B cell (primary cell): Measurements from ENCODE around the gene HSF4. TPM values are rescaled to one million over a fixed set of nuclear protein-coding genes. Genes with fewer than 3 reads are reported as not detected.

Experiments
- ATAC-seq: fragments of 200-7000 bp; cut with Tn5 transposase; one replicate; pipeline ENCODE4 v1.10.0; 2021; ENCODE audit warnings: low read depth, mild to moderate bottlenecking, moderate number of reproducible peaks, moderate library complexity
- CTCF ChIA-PET: fragments of 350-600 bp; sonication (Branson Sonifier 250); formaldehyde crosslinking; loops from one replicate; lab custom pipeline; 2021; ENCODE audit warnings: antibody characterized with exemption, inconsistent platforms; lab: Charles Lee
- POLR2A ChIA-PET: fragments of 350-600 bp; sonication (Branson Sonifier 250); formaldehyde crosslinking; loops from one replicate; lab custom pipeline; 2021; ENCODE audit warnings: antibody characterized with exemption; lab: Charles Lee
- DNase-seq: peaks from one replicate; pipeline ENCODE4 v3.0.0; 2013
- H2AFZ ChIP-seq: 2 replicates; pipeline ENCODE4 v1.6.1; 2012; ENCODE audit warnings: mild to moderate bottlenecking, low read depth, low read length; ENCODE audit not compliant: insufficient read depth, poor library complexity, severe bottlenecking
- H3K27ac ChIP-seq, 2 donors: 1 replicate in 1 of 2; 2 replicates in 1 of 2; pipeline ENCODE4 v1.5.1; 2012 to 2013; ENCODE audit warnings: low read length in 2 of 2, mild to moderate bottlenecking in 2 of 2, moderate library complexity in 1 of 2
- H3K27me3 ChIP-seq, 4 experiments: fragments of 200-600 bp in 1 of 4; sonication (generic) in 1 of 4; replicated peaks in 1 of 4; 1 replicate in 2 of 4; 2 replicates in 2 of 4; pipeline versions ENCODE4 v1.6.1 to v1.7.0; 2013 to 2016; ENCODE audit warnings: low read length in 3 of 4, mild to moderate bottlenecking in 2 of 4, mixed read lengths in 1 of 4, moderate library complexity in 1 of 4; ENCODE audit not compliant: insufficient read depth in 4 of 4, control insufficient read depth in 3 of 4; ENCODE audit errors: control extremely low read depth in 1 of 4
- H3K36me3 ChIP-seq, 2 experiments: replicated peaks in 1 of 2; 1 replicate in 1 of 2; 2 replicates in 1 of 2; pipeline versions ENCODE4 v1.6.1 to v1.7.1; 2013; ENCODE audit warnings: low read length in 1 of 2; ENCODE audit not compliant: insufficient read depth in 2 of 2, control insufficient read depth in 1 of 2; ENCODE audit errors: control extremely low read depth in 1 of 2, extremely low read depth in 1 of 2
- H3K4me1 ChIP-seq, 2 donors: fragments of 200-600 bp in 1 of 2; sonication (generic) in 1 of 2; 1 replicate in 1 of 2; 2 replicates in 1 of 2; pipeline versions ENCODE4 v1.5.1 to v1.6.1; 2013 to 2017; ENCODE audit warnings: low read length in 2 of 2; ENCODE audit not compliant: control insufficient read depth in 2 of 2, insufficient read depth in 2 of 2
- H3K4me2 ChIP-seq: replicated peaks from 2 replicates; pipeline ENCODE3; 2012; ENCODE audit warnings: mild to moderate bottlenecking, low read depth, low read length; ENCODE audit not compliant: poor library complexity, severe bottlenecking
- H3K4me3 ChIP-seq, 5 experiments: fragments of 200-600 bp in 1 of 5; sonication (generic) in 1 of 5; 1 replicate in 3 of 5; 2 replicates in 2 of 5; pipeline versions ENCODE4 v1.5.1 to v1.7.0; 2011 to 2016; ENCODE audit warnings: low read length in 4 of 5, mild to moderate bottlenecking in 4 of 5, low read depth in 2 of 5, control low read depth in 1 of 5, moderate library complexity in 1 of 5; ENCODE audit not compliant: insufficient read depth in 1 of 5; ENCODE audit errors: control extremely low read depth in 1 of 5, extremely low read depth in 1 of 5
- H3K79me2 ChIP-seq: fragments of 200-600 bp; sonication (generic); one replicate; pipeline ENCODE4 v1.6.0; 2016; ENCODE audit warnings: low read length; ENCODE audit not compliant: control insufficient read depth, insufficient read depth
- H3K9ac ChIP-seq: fragments of 200-600 bp; sonication (generic); 2 replicates; pipeline ENCODE4 v1.6.1; 2017; ENCODE audit warnings: mild to moderate bottlenecking, low read length, moderate library complexity
- H3K9me3 ChIP-seq, 3 donors: one replicate each; pipeline versions ENCODE4 v1.6.1 to v1.7.1; 2013; ENCODE audit warnings: low read length in 2 of 3; ENCODE audit not compliant: control insufficient read depth in 2 of 3, insufficient read depth in 1 of 3; ENCODE audit errors: control extremely low read depth in 1 of 3
- H4K20me1 ChIP-seq: 2 replicates; pipeline ENCODE4 v1.6.0; 2012; ENCODE audit warnings: mild to moderate bottlenecking, low read length; ENCODE audit not compliant: insufficient read depth, control insufficient read depth, poor library complexity, severe bottlenecking
- H3K27ac Mint-ChIP-seq: one replicate; pipeline ENCODE4 v1.8.0; 2021; ENCODE audit warnings: mixed read lengths
- H3K27me3 Mint-ChIP-seq: one replicate; pipeline ENCODE4 v1.8.0; 2021; ENCODE audit warnings: mixed read lengths
- H3K4me1 Mint-ChIP-seq: one replicate; pipeline ENCODE4 v1.8.0; 2021; ENCODE audit warnings: mixed read lengths
- H3K4me3 Mint-ChIP-seq: one replicate; pipeline ENCODE4 v1.8.0; 2021; ENCODE audit warnings: mixed read lengths
- H3K9me3 Mint-ChIP-seq: one replicate; pipeline ENCODE4 v1.8.0; 2022; ENCODE audit warnings: mixed read lengths; ENCODE audit not compliant: insufficient read depth
- EZH2 ChIP-seq: IDR thresholded peaks from 2 replicates; pipeline ENCODE4 v1.6.1; 2012; ENCODE audit warnings: borderline replicate concordance, low read depth, mild to moderate bottlenecking, moderate library complexity, low read length; ENCODE audit not compliant: insufficient read depth, poor library complexity, severe bottlenecking
- WGBS: methylation state at CpG from one replicate; pipeline ENCODE4 v1.1.5; 2013; ENCODE audit warnings: missing lambda C conversion rate; ENCODE audit not compliant: insufficient coverage; 5-methylcytosine and 5-hydroxymethylcytosine counted together
- intact Hi-C: fragments of 100-400 bp; cut with micrococcal nuclease; formaldehyde crosslinking; loops from one replicate; pipeline ENCODE4 v1.10.0; 2022
- polyA plus RNA-seq: library from polyadenylated mRNA; depleted of rRNA; stranded (reverse); fragments of >200 nt; gene quantifications from 2 replicates; pipeline ENCODE4 v1.2.3, GENCODE V29; 2012
- total RNA-seq, 2 donors: library from RNA; stranded (reverse); fragments of 120-200 nt in 1 of 2; gene quantifications; 1 replicate in 1 of 2; 2 replicates in 1 of 2; pipeline versions ENCODE4 v1.2.3 to v1.2.4, GENCODE V29; 2013 to 2022
- TF ChIP-seq, protein P1 (sequence below): fragments of 200-600 bp; IDR thresholded peaks from one replicate; pipeline ENCODE4 v1.8.0; 2022; ENCODE audit warnings: antibody characterized with exemption, mild to moderate bottlenecking

Gene HSF4
- total and polyA plus RNA-seq, 2 donors (not counting 1 experiment from before 2014, with no cell fraction given), result 11.9 to 12.2 TPM

- no peak for ATAC-seq
Measured at GRCh38 chr16:67190448-67191399, 26.2 kb downstream of the HSF4 start.

More at GRCh38 chr16:67190448-67191399, 26.2 kb downstream of the HSF4 start:
- Histone ChIP-seq H4K20me1 (peaks cover 26% of the 10 kb centered on the region), H3K4me3 (no peak overlapping the region), H3K27ac (no peak overlapping the region), H3K4me1 (peaks cover 24 to 29% of the 10 kb centered on the region in 2 donors), H3K9me3 (peaks cover 0 to 8% (median 0%) of the 10 kb centered on the region in 3 donors), H3K4me2 (no peak overlapping the region), H3K27me3 (peaks cover 0 to 28% (median 4%) of the 10 kb centered on the region in 4 experiments), H3K79me2 (peaks cover 37% of the 10 kb centered on the region), H3K9ac (no peak overlapping the region), H3K36me3 (peaks cover 0 to 21% of the 10 kb centered on the region in 2 experiments), H2AFZ (peak overlapping the region; percentile 78)
- H3K27ac Mint-ChIP-seq, result no peak overlapping the region
- intact Hi-C loops, result no loop called here
- ChIA-PET POLR2A (interaction anchor here (0.7 kb wide), 1 partner anchor 148 kb away, joined by 6 read pairs; no protein-coding TSS in a partner anchor), CTCF (interaction anchor here (0.6 kb wide), 1 partner anchor 36 kb away, joined by 3 read pairs; no protein-coding TSS in a partner anchor)
- TF ChIP-seq, protein P1, sequence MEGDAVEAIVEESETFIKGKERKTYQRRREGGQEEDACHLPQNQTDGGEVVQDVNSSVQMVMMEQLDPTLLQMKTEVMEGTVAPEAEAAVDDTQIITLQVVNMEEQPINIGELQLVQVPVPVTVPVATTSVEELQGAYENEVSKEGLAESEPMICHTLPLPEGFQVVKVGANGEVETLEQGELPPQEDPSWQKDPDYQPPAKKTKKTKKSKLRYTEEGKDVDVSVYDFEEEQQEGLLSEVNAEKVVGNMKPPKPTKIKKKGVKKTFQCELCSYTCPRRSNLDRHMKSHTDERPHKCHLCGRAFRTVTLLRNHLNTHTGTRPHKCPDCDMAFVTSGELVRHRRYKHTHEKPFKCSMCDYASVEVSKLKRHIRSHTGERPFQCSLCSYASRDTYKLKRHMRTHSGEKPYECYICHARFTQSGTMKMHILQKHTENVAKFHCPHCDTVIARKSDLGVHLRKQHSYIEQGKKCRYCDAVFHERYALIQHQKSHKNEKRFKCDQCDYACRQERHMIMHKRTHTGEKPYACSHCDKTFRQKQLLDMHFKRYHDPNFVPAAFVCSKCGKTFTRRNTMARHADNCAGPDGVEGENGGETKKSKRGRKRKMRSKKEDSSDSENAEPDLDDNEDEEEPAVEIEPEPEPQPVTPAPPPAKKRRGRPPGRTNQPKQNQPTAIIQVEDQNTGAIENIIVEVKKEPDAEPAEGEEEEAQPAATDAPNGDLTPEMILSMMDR, result no peak
- TF ChIP-seq EZH2, result no peak
- H3K4me1 Mint-ChIP-seq, result peaks cover 26% of the 10 kb centered on the region
- 95% methylated on average over 4 of the region's 13 CpGs for WGBS
- H3K27me3 Mint-ChIP-seq, result peaks cover 8% of the 10 kb centered on the region
- no peak for DNase-seq
- H3K9me3 Mint-ChIP-seq, result no peaks in the 10 kb centered on the region
- H3K4me3 Mint-ChIP-seq, result peak overlapping the region; percentile 92
